ENCODE measurements around the gene NUP214. TPM values are rescaled to one million over a fixed set of nuclear protein-coding genes. Genes with fewer than 3 reads are reported as not detected.

The NUP214 gene
- total RNA-seq, 1 experiment from 2014 or later = 35.5 TPM

GRCh38 chr9:131078427-131079366 lies 46.7 kb upstream of the NUP214 start:
- Histone ChIP-seq H3K36me3 (ENCODE audit: control insufficient read depth in 1 of 2, insufficient read depth in 2 of 2, low read length in 2 of 2) (no peaks in the 10 kb centered on the region), H3K27me3 (ENCODE audit: insufficient read depth, low read length) (no peaks in the 10 kb centered on the region), H2AFZ (ENCODE audit: low read depth, low read length, poor library complexity, severe bottlenecking) (no peak overlapping the region), H3K9ac (ENCODE audit: low read length) (no peak overlapping the region), H3K79me2 (ENCODE audit: insufficient read depth, low read length) (no peaks in the 10 kb centered on the region), H3K4me2 (ENCODE audit: low read length) (no peak overlapping the region), H3K9me3 (ENCODE audit: control insufficient read depth in 1 of 2, insufficient read depth in 1 of 2, low read depth in 1 of 2, low read length in 2 of 2) (no peaks in the 10 kb centered on the region), H3K4me3 (replicated peaks in 1 of 2; ENCODE audit: low read depth in 1 of 2, low read length in 2 of 2) (no peak overlapping the region), H4K20me1 (ENCODE audit: insufficient read depth) (no peaks in the 10 kb centered on the region), H3K4me1 (ENCODE audit: control insufficient read depth in 1 of 2, insufficient read depth in 2 of 2, low read length in 2 of 2) (peaks cover 11 to 15% of the 10 kb centered on the region in 2 experiments), H3K9me2 (ENCODE audit: insufficient read depth) (no peaks in the 10 kb centered on the region), H3K27ac (ENCODE audit: low read depth, low read length) (no peak overlapping the region)
- no peak for DNase-seq (ENCODE audit: low read depth, low spot score)
- intact Hi-C loops (cut with micrococcal nuclease) = no loop called here
- CTCF ChIA-PET = no interaction called here
- RAD21 ChIA-PET (ENCODE audit: low non-redundant PET in 1 of 2, low total read pairs in 2 of 2, uncharacterized antibody in 2 of 2, unreplicated experiment in 2 of 2) = no interaction called here
- POLR2A ChIA-PET = no interaction called here
- TF ChIP-seq RAD21 (IDR thresholded peaks at IDR 0.05; ENCODE audit: low read depth) (no peak), POLR2A (IDR thresholded peaks at IDR 0.05; ENCODE audit: borderline replicate concordance, extremely low read depth, insufficient read depth, insufficient read length) (no peak), EZH2 (IDR thresholded peaks at IDR 0.05) (no peak), CEBPB (IDR thresholded peaks at IDR 0.05; ENCODE audit: low read depth) (no peak), SIN3A (IDR thresholded peaks at IDR 0.05; ENCODE audit: low read depth) (no peak), JUND (IDR thresholded peaks at IDR 0.05) (no peak), SRF (IDR thresholded peaks at IDR 0.05; ENCODE audit: low read depth) (no peak), POLR2AphosphoS5 (IDR thresholded peaks at IDR 0.05; ENCODE audit: low read depth, low read length) (no peak), ZNF274 (IDR thresholded peaks at IDR 0.05; ENCODE audit: low read depth, low read length) (no peak), TCF7L2 (IDR thresholded peaks at IDR 0.05; ENCODE audit: borderline replicate concordance, extremely low read depth, insufficient read depth, insufficient read length) (no peak), CTCF (IDR thresholded peaks at IDR 0.05 in 2 of 3, conservative IDR thresholded peaks at IDR 0.05 in 1 of 3; ENCODE audit: borderline replicate concordance in 1 of 3, insufficient read depth in 1 of 3, low read depth in 2 of 3, low read length in 2 of 3) (no peak), FOSL1 (IDR thresholded peaks at IDR 0.05; ENCODE audit: low read depth) (no peak), CBX3 (IDR thresholded peaks at IDR 0.05; ENCODE audit: low read depth) (no peak), YY1 (IDR thresholded peaks at IDR 0.05; ENCODE audit: extremely low read depth, insufficient replicate concordance, low read depth, low read length) (no peak)
- TF ChIP-seq, protein P1, sequence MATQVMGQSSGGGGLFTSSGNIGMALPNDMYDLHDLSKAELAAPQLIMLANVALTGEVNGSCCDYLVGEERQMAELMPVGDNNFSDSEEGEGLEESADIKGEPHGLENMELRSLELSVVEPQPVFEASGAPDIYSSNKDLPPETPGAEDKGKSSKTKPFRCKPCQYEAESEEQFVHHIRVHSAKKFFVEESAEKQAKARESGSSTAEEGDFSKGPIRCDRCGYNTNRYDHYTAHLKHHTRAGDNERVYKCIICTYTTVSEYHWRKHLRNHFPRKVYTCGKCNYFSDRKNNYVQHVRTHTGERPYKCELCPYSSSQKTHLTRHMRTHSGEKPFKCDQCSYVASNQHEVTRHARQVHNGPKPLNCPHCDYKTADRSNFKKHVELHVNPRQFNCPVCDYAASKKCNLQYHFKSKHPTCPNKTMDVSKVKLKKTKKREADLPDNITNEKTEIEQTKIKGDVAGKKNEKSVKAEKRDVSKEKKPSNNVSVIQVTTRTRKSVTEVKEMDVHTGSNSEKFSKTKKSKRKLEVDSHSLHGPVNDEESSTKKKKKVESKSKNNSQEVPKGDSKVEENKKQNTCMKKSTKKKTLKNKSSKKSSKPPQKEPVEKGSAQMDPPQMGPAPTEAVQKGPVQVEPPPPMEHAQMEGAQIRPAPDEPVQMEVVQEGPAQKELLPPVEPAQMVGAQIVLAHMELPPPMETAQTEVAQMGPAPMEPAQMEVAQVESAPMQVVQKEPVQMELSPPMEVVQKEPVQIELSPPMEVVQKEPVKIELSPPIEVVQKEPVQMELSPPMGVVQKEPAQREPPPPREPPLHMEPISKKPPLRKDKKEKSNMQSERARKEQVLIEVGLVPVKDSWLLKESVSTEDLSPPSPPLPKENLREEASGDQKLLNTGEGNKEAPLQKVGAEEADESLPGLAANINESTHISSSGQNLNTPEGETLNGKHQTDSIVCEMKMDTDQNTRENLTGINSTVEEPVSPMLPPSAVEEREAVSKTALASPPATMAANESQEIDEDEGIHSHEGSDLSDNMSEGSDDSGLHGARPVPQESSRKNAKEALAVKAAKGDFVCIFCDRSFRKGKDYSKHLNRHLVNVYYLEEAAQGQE (IDR thresholded peaks at IDR 0.05; ENCODE audit: low read depth) = no peak
- TF ChIP-seq, protein P2, sequence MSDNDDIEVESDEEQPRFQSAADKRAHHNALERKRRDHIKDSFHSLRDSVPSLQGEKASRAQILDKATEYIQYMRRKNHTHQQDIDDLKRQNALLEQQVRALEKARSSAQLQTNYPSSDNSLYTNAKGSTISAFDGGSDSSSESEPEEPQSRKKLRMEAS (IDR thresholded peaks at IDR 0.05) = no peak
- TF ChIP-seq, protein P3, sequence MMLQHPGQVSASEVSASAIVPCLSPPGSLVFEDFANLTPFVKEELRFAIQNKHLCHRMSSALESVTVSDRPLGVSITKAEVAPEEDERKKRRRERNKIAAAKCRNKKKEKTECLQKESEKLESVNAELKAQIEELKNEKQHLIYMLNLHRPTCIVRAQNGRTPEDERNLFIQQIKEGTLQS (IDR thresholded peaks at IDR 0.05) = no peak
- no TSS peak for BruUV-seq (replicated peaks)
- no peak for ATAC-seq
